GM23338 (cell line): ENCODE data around the gene PURA. TPM values are rescaled to one million over a fixed set of nuclear protein-coding genes. Genes with fewer than 3 reads are reported as not detected.

Experiments used
- ATAC-seq: fragments of 200-7000 bp; cut with Tn5 transposase; 3 replicates; pipeline ENCODE4 v1.9.1; 2020
- DNase-seq: peaks from one replicate; pipeline ENCODE4 v3.0.0-alpha.2; 2015; ENCODE audit warnings: low spot score
- H2AFZ ChIP-seq: fragments of 200-600 bp; sonication (generic); 2 replicates; pipeline ENCODE4 v1.8.0; 2016; ENCODE audit warnings: antibody characterized with exemption, mild to moderate bottlenecking, moderate library complexity
- H3F3A ChIP-seq: fragments of 200-600 bp; sonication (generic); replicated peaks from 2 replicates; pipeline ENCODE4 v1.8.0; 2017; ENCODE audit warnings: antibody characterized with exemption, mixed run types, low read depth
- H3K27ac ChIP-seq: fragments of 200-600 bp; sonication (generic); 2 replicates; pipeline ENCODE4 v1.6.1; 2016; ENCODE audit warnings: low read depth
- H3K27me3 ChIP-seq: fragments of 200-600 bp; sonication (generic); 2 replicates; pipeline ENCODE4 v1.8.0; 2016; ENCODE audit warnings: mild to moderate bottlenecking, mixed run types, moderate library complexity; ENCODE audit not compliant: insufficient read depth
- H3K36me3 ChIP-seq: fragments of 200-600 bp; sonication (generic); 2 replicates; pipeline ENCODE4 v1.8.0; 2016; ENCODE audit warnings: mild to moderate bottlenecking; ENCODE audit not compliant: insufficient read depth
- H3K4me1 ChIP-seq: fragments of 200-600 bp; sonication (generic); 2 replicates; pipeline ENCODE4 v1.8.0; 2016; ENCODE audit warnings: mild to moderate bottlenecking, moderate library complexity; ENCODE audit not compliant: insufficient read depth
- H3K4me2 ChIP-seq: fragments of 200-600 bp; sonication (generic); 2 replicates; pipeline ENCODE4 v1.7.1; 2017; ENCODE audit warnings: mixed run types
- H3K4me3 ChIP-seq: fragments of 200-600 bp; sonication (generic); 2 replicates; pipeline ENCODE4 v1.6.1; 2016; ENCODE audit warnings: mixed run types
- H3K79me2 ChIP-seq: fragments of 200-600 bp; sonication (generic); replicated peaks from 2 replicates; pipeline ENCODE4 v1.8.0; 2017; ENCODE audit warnings: mild to moderate bottlenecking; ENCODE audit not compliant: insufficient read depth
- H3K9me2 ChIP-seq: fragments of 200-600 bp; sonication (generic); 2 replicates; pipeline ENCODE4 v1.8.0; 2017; ENCODE audit not compliant: insufficient read depth
- H4K20me1 ChIP-seq: fragments of 200-600 bp; sonication (generic); replicated peaks from 2 replicates; pipeline ENCODE4 v1.8.0; 2017; ENCODE audit warnings: mild to moderate bottlenecking; ENCODE audit not compliant: insufficient read depth
- H3K27ac Mint-ChIP-seq: 2 replicates; pipeline ENCODE4 v1.8.0; 2020; ENCODE audit warnings: inconsistent platforms, mild to moderate bottlenecking, moderate library complexity, mixed read lengths
- H3K27me3 Mint-ChIP-seq: 3 replicates; pipeline ENCODE4 v1.8.0; 2022; ENCODE audit warnings: low read depth, mild to moderate bottlenecking, moderate library complexity, mixed read lengths, inconsistent platforms; ENCODE audit not compliant: insufficient read depth, poor library complexity
- H3K36me3 Mint-ChIP-seq: 3 replicates; pipeline ENCODE4 v1.8.0; 2021; ENCODE audit warnings: low read depth, mild to moderate bottlenecking, inconsistent platforms, moderate library complexity, mixed read lengths
- H3K4me1 Mint-ChIP-seq: 3 replicates; pipeline ENCODE4 v1.8.0; 2020; ENCODE audit warnings: mild to moderate bottlenecking, inconsistent platforms, mixed read lengths
- H3K4me3 Mint-ChIP-seq: 3 replicates; pipeline ENCODE4 v1.8.0; 2021; ENCODE audit warnings: moderate library complexity, mild to moderate bottlenecking, inconsistent platforms, mixed read lengths
- H3K9me3 Mint-ChIP-seq: 3 replicates; pipeline ENCODE4 v1.8.0; 2020; ENCODE audit warnings: moderate library complexity, mild to moderate bottlenecking, inconsistent platforms, mixed read lengths
- CTCF ChIP-seq, 2 experiments: fragments of 200-600 bp in 1 of 2; sonication (generic) in 1 of 2; conservative IDR thresholded peaks; 2 replicates each; pipeline versions ENCODE4 v1.5.1 to v1.6.1; 2016 to 2017; ENCODE audit warnings: antibody characterized with exemption in 2 of 2, low read depth in 2 of 2, mild to moderate bottlenecking in 2 of 2, moderate library complexity in 1 of 2
- ETS1 ChIP-seq: IDR thresholded peaks from 2 replicates; pipeline ENCODE4 v1.6.1; 2016; ENCODE audit warnings: antibody characterized with exemption
- EZH2 ChIP-seq: fragments of 200-600 bp; sonication (generic); IDR thresholded peaks from one replicate; pipeline ENCODE4 v1.8.0; 2017; ENCODE audit warnings: antibody characterized with exemption, mild to moderate bottlenecking, low read depth; ENCODE audit not compliant: unreplicated experiment
- POLR2AphosphoS5 ChIP-seq: IDR thresholded peaks from 2 replicates; pipeline ENCODE4 v1.6.1; 2016; ENCODE audit warnings: antibody characterized with exemption, low read depth
- REST ChIP-seq: IDR thresholded peaks from one replicate; pipeline ENCODE4 v1.6.1; 2018; ENCODE audit warnings: antibody characterized with exemption; ENCODE audit not compliant: unreplicated experiment
- polyA plus RNA-seq: library from polyadenylated mRNA; unstranded; fragments of >200 nt; fragmentation: Nextera tagmentation; extraction: Ambion mirVana; gene quantifications from 2 replicates; pipeline ENCODE4 v1.2.1, GENCODE V29; 2016
- total RNA-seq: library from RNA; depleted of rRNA; stranded (reverse); fragments of >200 nt; shearing (Covaris generic); gene quantifications from 2 replicates; pipeline ENCODE4 v1.2.3, GENCODE V29; 2014

Gene PURA
- total and polyA plus RNA-seq, 2 experiments from 2014 or later = 1.5 to 2.3 TPM

- Histone ChIP-seq H3K27me3 (peaks cover 90% of the 10 kb centered on the region), H3K4me2 (no peak overlapping the region), H3K4me1 (peaks cover 34% of the 10 kb centered on the region), H3K4me3 (no peak overlapping the region), H3K9me2 (no peaks in the 10 kb centered on the region), H2AFZ (no peak overlapping the region), H3K79me2 (no peaks in the 10 kb centered on the region), H3K36me3 (no peaks in the 10 kb centered on the region), H3K27ac (no peak overlapping the region), H4K20me1 (peaks cover 16% of the 10 kb centered on the region; the same call in 1 of the 2 replicates), H3F3A (peaks cover 18% of the 10 kb centered on the region)
- H3K27ac Mint-ChIP-seq = no peak overlapping the region
- DNase-seq (no peak), ATAC-seq (no peak)
- TF ChIP-seq CTCF (conservative IDR thresholded peaks at IDR 0.05; ENCODE audit: low read depth in 2 of 2) (no peak), POLR2AphosphoS5 (no peak), ETS1 (no peak)
- H3K4me3 Mint-ChIP-seq = peak overlapping the region; percentile 92
- H3K9me3 Mint-ChIP-seq = no peaks in the 10 kb centered on the region
- peaks cover 27% of the 10 kb centered on the region for H3K4me1 Mint-ChIP-seq
- peaks cover 64% of the 10 kb centered on the region for H3K27me3 Mint-ChIP-seq
- H3K36me3 Mint-ChIP-seq = no peaks in the 10 kb centered on the region
These were observed 7.8 kb upstream of the PURA start for GRCh38 chr5:140106101-140106500.

GRCh38 chr5:140106805-140107311 is 7.1 kb upstream of the PURA start:
- TF ChIP-seq REST = no peak
- TF ChIP-seq EZH2 = peak; percentile 63
- Mint-ChIP-seq H3K36me3 (no peaks in the 10 kb centered on the region), H3K4me1 (peaks cover 32% of the 10 kb centered on the region), H3K9me3 (no peaks in the 10 kb centered on the region), H3K27ac (no peak overlapping the region; the same call in 1 of the 2 replicates), H3K27me3 (peaks cover 72% of the 10 kb centered on the region), H3K4me3 (peak overlapping the region; percentile 92)
- Histone ChIP-seq H3K36me3 (no peaks in the 10 kb centered on the region), H3K9me2 (no peaks in the 10 kb centered on the region), H3K27me3 (peaks cover 90% of the 10 kb centered on the region), H3K79me2 (no peaks in the 10 kb centered on the region), H4K20me1 (peaks cover 21% of the 10 kb centered on the region; the same call in 1 of the 2 replicates), H3K4me2 (peak overlapping the region; percentile 97), H3K27ac (no peak overlapping the region), H3K4me3 (peak overlapping the region; percentile 82), H3F3A (peaks cover 18% of the 10 kb centered on the region), H2AFZ (peak overlapping the region; percentile 94), H3K4me1 (peaks cover 40% of the 10 kb centered on the region)
- ATAC-seq (no peak), DNase-seq (no peak)
